HG03064 (cell line): ENCODE measurements around the gene TMPRSS11D.

Experiments
- ATAC-seq: cut with Tn5 transposase; IDR thresholded peaks from one replicate; pipeline ENCODE4 v1.9.1; 2021; ENCODE audit warnings: low read depth; ENCODE audit not compliant: unreplicated experiment

TMPRSS11D gene

GRCh38 chr4:67776746-67777145 lies 107.1 kb downstream of the TMPRSS11D start:
- ATAC-seq: no peak
